Measurements from ENCODE around the gene FAM76A. TPM values are rescaled to one million over a fixed set of nuclear protein-coding genes. Genes with fewer than 3 reads are reported as not detected.
"Not testable (repeated sequence)": the region's sequence is repeated elsewhere in the genome, so short reads cannot be mapped to it uniquely, and the experiment has no call there.

The FAM76A gene
- total RNA-seq, 1 donor from 2014 or later = 6.1 TPM

- no peak overlapping the region for H3K4me3 Mint-ChIP-seq (ENCODE audit: unreplicated experiment)
- peak; percentile 54 for DNase-seq (ENCODE audit: low read depth)
- Histone ChIP-seq H3K79me2 (ENCODE audit: insufficient read depth, low read length) (peaks cover 38% of the 10 kb centered on the region), H3K4me1 (ENCODE audit: insufficient read depth, low read length) (peaks cover 4% of the 10 kb centered on the region), H3K9ac (ENCODE audit: low read length) (no peak overlapping the region), H4K20me1 (ENCODE audit: insufficient read depth, low read length) (peaks cover 42% of the 10 kb centered on the region), H3K4me3 (ENCODE audit: insufficient read depth, low read depth, low read length) (no peak overlapping the region), H3K4me2 (ENCODE audit: low read length) (no peak overlapping the region), H3K9me3 (ENCODE audit: insufficient read depth, low read depth, low read length) (no peaks in the 10 kb centered on the region), H3K27ac (ENCODE audit: low read depth, low read length) (no peak overlapping the region), H3K36me3 (ENCODE audit: insufficient read depth, low read length) (peaks cover 17% of the 10 kb centered on the region), H2AFZ (ENCODE audit: low read depth, low read length) (no peak overlapping the region), H3K27me3 (ENCODE audit: insufficient read depth, low read length) (no peaks in the 10 kb centered on the region)
- FAIRE-seq = no peak
- peaks cover 16% of the 10 kb centered on the region for H3K36me3 Mint-ChIP-seq (ENCODE audit: low read depth, unreplicated experiment)
- no peak for TF ChIP-seq EZH2 (IDR thresholded peaks at IDR 0.05; ENCODE audit: insufficient read depth, low read length)
- TF ChIP-seq CTCF (IDR thresholded peaks at IDR 0.05; ENCODE audit: insufficient read depth, low read depth, low read length) = no peak
- peaks cover 43% of the 10 kb centered on the region for H3K4me1 Mint-ChIP-seq (ENCODE audit: low read depth, unreplicated experiment)
- H3K27me3 Mint-ChIP-seq (ENCODE audit: low read depth, unreplicated experiment) = no peaks in the 10 kb centered on the region
- H3K27ac Mint-ChIP-seq (ENCODE audit: unreplicated experiment) = no peak overlapping the region
- H3K9me3 Mint-ChIP-seq (ENCODE audit: unreplicated experiment) = no peaks in the 10 kb centered on the region
Observed at GRCh38 chr1:27789540-27790041, 63.8 kb downstream of the FAM76A start.

- not testable (repeated sequence) for H3K9me3 ChIP-seq (ENCODE audit: insufficient read depth, low read depth, low read length); H3K27me3 Mint-ChIP-seq (ENCODE audit: low read depth, unreplicated experiment); FAIRE-seq
Observed at GRCh38 chr1:27790270-27790669, 64.5 kb downstream of the FAM76A start.

GRCh38 chr1:27795601-27796000, 69.8 kb downstream of the FAM76A start:
- H3K9me3 Mint-ChIP-seq (ENCODE audit: unreplicated experiment) = no peaks in the 10 kb centered on the region
- peaks cover 18% of the 10 kb centered on the region for H3K36me3 Mint-ChIP-seq (ENCODE audit: low read depth, unreplicated experiment)
- no peaks in the 10 kb centered on the region for H3K27me3 Mint-ChIP-seq (ENCODE audit: low read depth, unreplicated experiment)
- TF ChIP-seq CTCF (IDR thresholded peaks at IDR 0.05; ENCODE audit: insufficient read depth, low read depth, low read length) = no peak
- TF ChIP-seq EZH2 (IDR thresholded peaks at IDR 0.05; ENCODE audit: insufficient read depth, low read length) = no peak
- no peaks in the 10 kb centered on the region for H3K27me3 ChIP-seq (ENCODE audit: insufficient read depth, low read length)
- H3K4me3 Mint-ChIP-seq (ENCODE audit: unreplicated experiment) = no peak overlapping the region
- no peaks in the 10 kb centered on the region for H3K9me3 ChIP-seq (ENCODE audit: insufficient read depth, low read depth, low read length)
- no peak for DNase-seq (ENCODE audit: low read depth)
- no peak overlapping the region for H3K4me2 ChIP-seq (ENCODE audit: low read length)
- no peaks in the 10 kb centered on the region for H3K4me1 ChIP-seq (ENCODE audit: insufficient read depth, low read length)
- H3K79me2 ChIP-seq (ENCODE audit: insufficient read depth, low read length) = no peaks in the 10 kb centered on the region
- H4K20me1 ChIP-seq (ENCODE audit: insufficient read depth, low read length) = peaks cover 8% of the 10 kb centered on the region
- H3K36me3 ChIP-seq (ENCODE audit: insufficient read depth, low read length) = peaks cover 42% of the 10 kb centered on the region
- H3K4me3 ChIP-seq (ENCODE audit: insufficient read depth, low read depth, low read length) = no peak overlapping the region
- no peak overlapping the region for H2AFZ ChIP-seq (ENCODE audit: low read depth, low read length)
- no peak for FAIRE-seq
- no peak overlapping the region for H3K27ac Mint-ChIP-seq (ENCODE audit: unreplicated experiment)
- H3K9ac ChIP-seq (ENCODE audit: low read length) = no peak overlapping the region
- H3K27ac ChIP-seq (ENCODE audit: low read depth, low read length) = no peak overlapping the region
- H3K4me1 Mint-ChIP-seq (ENCODE audit: low read depth, unreplicated experiment) = peaks cover 11% of the 10 kb centered on the region

More at GRCh38 chr1:27790270-27790669, 64.5 kb downstream of the FAM76A start:
- H3K27ac ChIP-seq (ENCODE audit: low read depth, low read length); DNase-seq (ENCODE audit: low read depth); H3K4me3 Mint-ChIP-seq (ENCODE audit: unreplicated experiment); H3K9ac ChIP-seq (ENCODE audit: low read length); H2AFZ ChIP-seq (ENCODE audit: low read depth, low read length); H3K4me3 ChIP-seq (ENCODE audit: insufficient read depth, low read depth, low read length); H3K27ac Mint-ChIP-seq (ENCODE audit: unreplicated experiment); H3K4me1 ChIP-seq (ENCODE audit: insufficient read depth, low read length); H3K4me2 ChIP-seq (ENCODE audit: low read length); H3K27me3 ChIP-seq (ENCODE audit: insufficient read depth, low read length); H3K9me3 Mint-ChIP-seq (ENCODE audit: unreplicated experiment): not testable (repeated sequence)
- Histone ChIP-seq H4K20me1 (ENCODE audit: insufficient read depth, low read length) (peaks cover 39% of the 10 kb centered on the region), H3K79me2 (ENCODE audit: insufficient read depth, low read length) (peaks cover 32% of the 10 kb centered on the region), H3K36me3 (ENCODE audit: insufficient read depth, low read length) (peaks cover 22% of the 10 kb centered on the region)
- H3K36me3 Mint-ChIP-seq (ENCODE audit: low read depth, unreplicated experiment) = peaks cover 16% of the 10 kb centered on the region
- peaks cover 40% of the 10 kb centered on the region for H3K4me1 Mint-ChIP-seq (ENCODE audit: low read depth, unreplicated experiment)
